GM21381 (cell line): Measurements from ENCODE around the gene GPR37L1.
A peak's percentile ranks its signal among the peaks of the same experiment; 100 is the strongest.

Experiments used
- ATAC-seq: cut with Tn5 transposase; IDR thresholded peaks from one replicate; pipeline ENCODE4 v1.9.1; 2021; ENCODE audit warnings: mild to moderate bottlenecking, moderate library complexity; ENCODE audit not compliant: unreplicated experiment

GPR37L1 gene

DNA sequence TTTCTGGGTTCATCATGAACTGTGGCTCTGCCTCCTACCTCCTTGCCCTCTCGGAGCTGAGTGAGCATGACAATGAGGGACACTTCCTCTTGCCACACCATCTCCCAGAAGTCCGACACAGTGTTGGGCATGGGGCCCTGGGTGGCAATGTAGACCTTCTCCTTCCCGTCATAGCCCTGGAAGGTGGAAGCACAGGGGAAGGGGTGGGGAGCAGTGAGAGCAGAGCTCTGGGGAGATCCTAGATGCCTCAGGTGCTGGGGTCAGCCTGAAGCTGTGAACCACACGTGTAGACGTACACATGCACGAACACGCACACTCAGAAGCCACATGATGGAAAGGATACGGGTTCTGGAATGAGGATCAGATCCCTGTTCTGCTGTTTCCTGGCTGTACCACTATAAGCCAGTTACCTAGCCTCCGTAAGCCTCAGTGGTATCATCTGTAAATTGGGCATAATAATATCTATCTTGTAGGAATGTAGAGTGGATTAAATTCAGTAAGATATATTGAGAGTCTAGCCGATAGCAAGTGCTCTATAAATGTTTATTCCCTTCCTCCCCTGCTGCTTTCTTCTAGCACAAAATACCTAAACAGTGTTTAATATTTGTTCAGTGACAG, 31.5 kb downstream of the GPR37L1 start:
- no peak for ATAC-seq

DNA sequence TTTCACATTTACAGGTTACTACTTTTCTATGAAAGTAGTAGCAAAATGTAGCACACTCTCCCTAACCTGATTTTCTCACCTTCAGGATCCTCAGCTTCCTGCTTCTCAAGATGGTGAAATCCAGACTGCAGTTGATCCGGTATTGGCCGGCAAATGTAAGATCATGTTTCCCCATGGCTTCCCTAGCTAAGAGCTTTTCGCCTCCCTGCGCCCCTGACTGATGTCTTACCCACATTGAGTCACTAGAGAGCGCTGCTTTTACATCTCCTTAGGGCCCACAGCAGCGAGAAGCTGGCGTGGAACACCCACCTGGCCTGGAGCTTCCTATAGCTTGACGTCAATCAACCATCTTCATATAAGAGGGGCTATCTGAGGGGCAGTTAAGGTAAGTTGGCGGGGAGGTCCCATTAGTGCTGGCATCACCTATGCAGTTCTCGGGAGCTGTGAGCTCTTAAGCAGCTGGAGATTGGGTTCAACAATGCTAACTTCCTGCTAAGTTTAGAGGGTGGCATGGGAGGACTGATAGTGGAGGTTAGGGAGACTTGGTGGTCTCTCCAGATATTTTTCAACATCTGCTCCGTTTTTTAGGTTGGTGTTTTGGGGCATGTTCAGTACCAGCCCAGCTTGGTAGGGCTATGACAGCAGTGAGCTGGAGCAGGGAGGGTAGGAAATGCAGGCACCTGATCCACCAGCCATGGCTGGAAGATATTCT, 32.2 kb downstream of the GPR37L1 start:
- no peak for ATAC-seq

DNA sequence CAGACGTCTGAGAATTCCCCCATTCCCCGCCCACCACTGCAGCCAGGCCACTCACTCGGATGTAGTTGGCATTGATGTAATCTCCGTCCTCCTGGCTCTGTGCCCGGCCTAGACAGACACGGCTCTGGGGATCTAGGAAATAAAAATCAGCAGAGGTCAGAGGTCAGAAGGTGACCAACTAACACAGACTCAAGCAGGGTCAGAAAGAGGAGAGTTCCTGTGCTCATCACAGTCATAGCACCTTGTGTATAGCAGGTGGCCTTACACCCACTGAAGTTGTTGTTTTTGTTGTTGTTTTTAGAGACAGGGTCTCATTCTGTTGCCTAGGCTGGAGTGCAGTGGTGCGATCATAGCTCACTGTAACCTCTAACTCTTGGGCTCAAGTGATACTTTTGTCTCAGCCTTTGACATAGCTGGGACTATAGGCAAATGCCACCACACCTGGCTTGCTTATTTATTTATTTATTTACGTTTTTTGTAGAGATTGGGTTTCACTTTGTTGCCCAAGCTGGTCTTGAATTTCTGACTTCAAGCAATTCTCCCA, 32.8 kb downstream of the GPR37L1 start:
- ATAC-seq = no peak

DNA sequence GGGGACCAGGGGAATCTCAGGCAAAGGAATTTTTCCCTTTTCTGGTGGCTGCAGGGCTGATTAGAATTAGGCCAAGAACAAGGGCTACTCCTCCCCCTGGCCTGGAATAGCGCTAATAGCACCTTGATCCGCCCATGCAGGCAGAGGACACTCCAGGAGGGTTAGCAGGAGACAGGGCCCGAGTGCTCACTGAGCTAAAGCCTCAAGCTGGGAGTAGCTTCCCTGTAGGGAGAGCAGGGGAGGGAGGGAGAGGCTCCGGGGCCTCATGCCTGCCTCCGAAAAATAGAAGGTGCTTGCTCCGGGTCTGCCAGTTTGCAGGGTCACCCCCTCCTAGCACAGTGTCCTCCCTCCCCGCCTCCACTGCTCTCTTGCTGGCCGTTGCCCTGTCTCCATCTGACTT, 33.9 kb downstream of the GPR37L1 start:
- ATAC-seq = no peak

DNA sequence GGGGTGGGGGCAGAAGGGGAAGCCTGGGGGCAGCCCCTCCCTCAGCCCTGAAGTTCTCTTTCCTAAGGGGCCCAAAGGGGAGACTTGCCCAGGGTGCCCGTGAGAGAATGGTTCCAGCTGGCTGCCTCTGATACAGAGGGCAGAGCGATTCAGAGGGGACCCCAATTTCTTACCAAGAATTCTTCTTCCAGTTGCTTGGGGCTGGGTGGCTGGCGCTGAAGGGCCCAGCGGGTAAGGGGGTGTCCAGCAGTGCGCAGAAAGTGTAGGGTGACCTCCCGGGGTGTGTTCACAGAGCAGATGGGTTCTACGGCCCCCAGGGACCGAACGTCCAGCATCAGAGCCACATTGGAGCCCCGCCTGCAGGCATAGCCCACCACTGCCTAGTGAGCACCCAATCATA, 35.2 kb downstream of the GPR37L1 start:
- no peak for ATAC-seq

DNA sequence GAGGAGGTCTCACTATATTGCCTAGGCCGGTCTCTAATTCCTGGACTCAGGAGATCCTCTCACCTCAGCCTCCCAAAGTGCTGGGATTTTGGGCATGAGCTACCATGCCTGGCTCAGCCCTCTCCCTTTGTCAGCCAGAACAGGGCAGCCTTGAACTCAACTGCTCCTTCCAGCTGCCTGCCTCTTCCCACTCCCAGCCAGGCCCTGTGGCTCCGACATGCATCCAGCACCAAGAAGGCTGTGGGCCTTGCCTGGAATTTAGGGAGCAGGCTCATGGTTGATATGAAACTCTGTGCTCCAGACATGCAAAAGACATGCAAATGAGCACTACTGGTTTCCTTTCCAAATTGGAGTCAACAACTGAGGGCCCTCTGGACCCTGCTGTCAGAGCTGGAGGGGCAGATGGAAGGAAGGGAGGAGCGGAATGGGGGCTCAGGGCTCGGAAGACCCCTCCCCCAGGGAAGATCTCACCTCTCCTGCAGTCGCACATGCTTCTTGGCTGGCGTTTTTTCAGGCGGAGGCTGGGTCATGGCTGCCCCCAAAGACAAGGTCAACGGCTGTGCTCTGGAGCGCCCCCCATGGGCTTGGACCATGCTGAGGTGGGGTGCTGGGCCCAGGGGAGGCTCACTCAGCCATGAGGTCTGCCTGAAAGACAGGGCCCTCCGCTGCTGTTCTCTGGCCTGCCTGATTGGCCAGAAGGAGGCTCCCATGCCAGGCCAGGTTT, 36.3 kb downstream of the GPR37L1 start:
- ATAC-seq = no peak

DNA sequence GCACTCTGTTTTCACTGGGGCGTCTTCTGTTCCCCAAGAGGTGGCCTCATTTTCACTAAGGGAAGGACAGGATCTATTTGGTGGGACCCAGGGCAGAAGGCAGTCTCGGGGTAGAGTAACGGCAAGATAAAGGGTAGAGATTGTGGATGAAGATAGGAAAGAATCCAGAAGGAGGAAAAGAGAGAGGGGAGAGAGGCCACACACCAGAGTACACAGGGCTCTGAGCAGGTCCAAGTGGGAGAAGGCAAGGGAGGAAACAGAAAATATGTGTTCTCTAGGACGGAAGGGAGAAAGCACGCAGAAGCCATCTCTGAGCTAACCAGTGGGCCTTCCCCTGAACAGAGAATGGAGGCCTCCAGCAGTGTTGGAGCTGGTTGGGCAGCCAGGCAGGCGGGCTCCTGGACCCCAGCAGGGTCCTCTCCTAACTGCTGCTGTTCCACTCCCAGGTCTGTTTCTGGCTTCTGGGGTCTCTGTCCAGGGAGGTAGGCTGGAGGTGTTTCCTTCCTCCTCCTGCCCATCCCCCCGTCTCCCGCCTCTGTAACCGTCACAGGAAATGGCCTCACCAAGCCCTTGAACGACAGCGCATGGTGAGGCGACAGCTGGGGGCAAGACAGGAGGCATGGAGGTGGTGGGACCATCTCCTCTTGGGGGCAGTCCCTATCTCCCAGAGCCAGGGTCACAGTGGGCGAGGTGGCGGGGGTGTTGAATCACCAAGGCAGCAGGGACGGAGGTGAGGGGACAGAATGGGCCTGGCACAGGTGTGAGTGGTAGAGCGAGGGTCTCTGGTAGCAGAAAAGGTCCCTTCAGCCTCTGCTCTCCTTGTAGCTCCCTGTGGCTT, 37.0 kb downstream of the GPR37L1 start:
- peak; percentile 26 for ATAC-seq

DNA sequence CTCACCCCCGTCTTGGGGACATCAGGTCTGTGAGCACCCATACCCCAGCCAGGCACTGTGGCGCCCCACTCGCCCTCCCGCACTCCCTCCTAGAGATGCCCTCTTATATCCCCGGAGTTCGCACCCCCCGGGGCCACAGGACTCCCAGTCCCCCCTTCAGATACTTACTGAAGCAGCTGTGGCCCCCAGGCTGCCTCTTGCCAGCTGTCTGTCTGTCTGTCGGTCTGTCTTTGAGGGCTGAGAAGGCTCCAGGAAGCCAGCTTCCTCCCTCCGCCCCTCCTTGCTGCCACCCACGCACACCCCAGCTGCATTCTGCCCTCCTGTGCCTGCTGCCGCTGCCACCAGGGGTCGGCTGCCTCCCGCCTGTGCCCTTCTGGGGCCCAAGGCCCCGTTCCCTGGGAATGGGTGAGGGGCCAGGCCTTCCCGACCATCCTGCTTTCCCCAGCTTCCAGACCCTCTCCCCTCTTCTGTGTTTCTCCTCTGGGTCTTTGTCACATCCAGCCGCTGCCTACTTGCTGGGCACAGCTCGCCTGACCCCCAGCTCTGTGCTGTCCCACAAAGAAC, 37.7 kb downstream of the GPR37L1 start, which contains the start of gene PTPN7:
Gene PTPN7, minus strand, starts transcription at position 226 of the 564 bp plus-strand sequence. CDS start 1,200 bp downstream, outside the sequence.
- ATAC-seq = peak; percentile 42

DNA sequence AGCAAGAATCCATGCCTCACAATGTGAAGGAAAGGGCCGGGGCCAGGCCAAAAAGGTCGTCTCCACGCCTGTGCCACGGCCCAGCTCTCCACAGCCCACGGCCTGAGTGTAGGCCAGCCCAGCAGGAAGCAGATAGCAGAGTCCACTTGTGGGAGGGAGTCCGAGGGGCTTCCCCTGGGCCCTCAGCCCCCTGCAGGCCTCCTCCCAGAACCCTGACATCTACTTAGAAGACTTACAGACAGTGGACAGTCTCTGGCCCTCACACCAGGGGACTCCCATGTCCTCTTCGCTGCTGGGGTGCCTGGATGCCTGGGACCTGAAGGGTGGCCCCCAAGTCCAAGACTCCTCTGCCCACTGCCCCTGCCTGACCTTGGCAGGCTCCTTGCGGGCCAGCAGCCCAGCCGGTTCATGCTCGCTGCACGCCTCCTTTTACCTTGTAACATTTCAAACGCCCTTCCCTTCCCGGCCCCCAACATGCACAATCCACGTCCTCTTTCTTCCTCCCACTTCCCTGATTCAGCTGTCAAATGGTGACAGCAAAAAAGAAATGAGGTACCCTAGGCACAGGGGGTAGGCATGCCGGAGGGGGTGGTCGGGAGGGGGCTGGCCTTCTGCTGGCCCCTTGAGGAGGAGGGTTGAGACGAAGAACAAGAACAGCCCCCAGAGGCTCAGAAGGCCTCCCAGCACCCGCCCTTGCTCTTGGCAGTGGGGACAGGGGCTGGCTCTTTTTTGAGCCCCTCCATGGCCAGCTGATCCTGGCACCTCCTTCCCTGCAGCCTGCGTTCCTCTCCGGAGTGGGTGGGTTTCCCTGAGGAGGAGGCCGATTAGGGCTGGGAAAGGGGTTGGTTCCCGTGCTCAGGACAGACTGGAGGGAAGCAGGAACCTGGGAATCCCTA, 38.7 kb downstream of the GPR37L1 start:
- ATAC-seq = no peak

DNA sequence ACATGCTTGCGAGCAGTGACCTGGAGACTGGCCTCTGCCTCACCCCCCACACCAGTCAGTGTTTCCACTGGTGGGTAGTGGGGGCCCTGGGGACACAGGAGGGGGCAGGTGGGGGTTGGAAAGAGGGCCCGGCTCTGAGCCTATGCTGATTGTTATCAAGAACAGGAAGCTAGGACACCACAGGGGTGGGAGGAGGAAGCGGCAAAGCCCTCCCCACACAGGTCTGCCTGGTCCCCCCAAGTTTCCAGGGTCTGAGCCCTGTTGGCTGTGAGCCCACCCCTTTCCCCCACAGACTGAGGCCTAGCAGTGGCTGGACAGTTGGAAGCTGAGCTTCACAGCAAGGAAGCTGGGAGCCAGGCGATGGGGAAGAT, 39.3 kb downstream of the GPR37L1 start:
- ATAC-seq = no peak

DNA sequence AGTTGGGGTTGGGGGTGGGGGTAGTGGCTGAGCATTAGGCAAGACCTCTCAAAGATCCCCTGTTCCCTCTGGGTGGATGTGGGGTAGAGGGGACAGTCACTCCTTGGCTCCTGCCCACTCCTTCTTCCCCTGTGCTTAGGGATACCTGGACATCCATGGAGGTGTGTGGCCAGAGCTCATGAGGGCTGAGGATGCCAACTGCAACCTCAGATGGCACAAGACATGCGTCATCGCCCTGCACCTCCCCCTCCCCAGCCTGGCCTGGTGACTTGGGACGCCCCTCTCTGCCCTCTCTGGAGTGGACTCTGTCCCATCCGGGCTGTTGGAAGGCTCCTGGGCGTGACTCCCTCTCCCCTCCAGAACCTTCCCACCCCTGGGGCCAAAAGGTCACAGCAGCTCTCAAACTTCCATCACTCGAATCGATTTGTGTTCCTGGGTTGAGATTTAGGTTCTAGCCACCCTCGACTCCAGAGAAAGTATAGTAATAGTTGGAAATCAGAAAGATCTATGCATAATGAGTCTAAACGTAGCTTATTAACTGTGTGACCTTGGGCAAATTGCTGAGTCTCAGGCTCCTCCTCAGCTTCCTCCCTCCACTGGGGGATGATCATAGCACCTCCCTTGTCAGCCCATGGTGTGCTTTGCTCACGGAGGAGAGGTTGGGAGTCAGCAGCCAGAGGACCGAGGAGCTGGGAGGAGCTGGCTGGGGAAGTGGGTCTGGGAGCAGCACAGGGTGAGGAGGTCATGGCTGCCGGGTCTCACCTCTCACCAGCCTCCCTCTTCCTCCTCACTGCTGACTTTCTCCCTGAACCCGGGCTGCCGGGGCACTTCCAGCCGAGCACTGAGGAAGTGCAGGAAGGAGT, 39.9 kb downstream of the GPR37L1 start:
- no peak for ATAC-seq

DNA sequence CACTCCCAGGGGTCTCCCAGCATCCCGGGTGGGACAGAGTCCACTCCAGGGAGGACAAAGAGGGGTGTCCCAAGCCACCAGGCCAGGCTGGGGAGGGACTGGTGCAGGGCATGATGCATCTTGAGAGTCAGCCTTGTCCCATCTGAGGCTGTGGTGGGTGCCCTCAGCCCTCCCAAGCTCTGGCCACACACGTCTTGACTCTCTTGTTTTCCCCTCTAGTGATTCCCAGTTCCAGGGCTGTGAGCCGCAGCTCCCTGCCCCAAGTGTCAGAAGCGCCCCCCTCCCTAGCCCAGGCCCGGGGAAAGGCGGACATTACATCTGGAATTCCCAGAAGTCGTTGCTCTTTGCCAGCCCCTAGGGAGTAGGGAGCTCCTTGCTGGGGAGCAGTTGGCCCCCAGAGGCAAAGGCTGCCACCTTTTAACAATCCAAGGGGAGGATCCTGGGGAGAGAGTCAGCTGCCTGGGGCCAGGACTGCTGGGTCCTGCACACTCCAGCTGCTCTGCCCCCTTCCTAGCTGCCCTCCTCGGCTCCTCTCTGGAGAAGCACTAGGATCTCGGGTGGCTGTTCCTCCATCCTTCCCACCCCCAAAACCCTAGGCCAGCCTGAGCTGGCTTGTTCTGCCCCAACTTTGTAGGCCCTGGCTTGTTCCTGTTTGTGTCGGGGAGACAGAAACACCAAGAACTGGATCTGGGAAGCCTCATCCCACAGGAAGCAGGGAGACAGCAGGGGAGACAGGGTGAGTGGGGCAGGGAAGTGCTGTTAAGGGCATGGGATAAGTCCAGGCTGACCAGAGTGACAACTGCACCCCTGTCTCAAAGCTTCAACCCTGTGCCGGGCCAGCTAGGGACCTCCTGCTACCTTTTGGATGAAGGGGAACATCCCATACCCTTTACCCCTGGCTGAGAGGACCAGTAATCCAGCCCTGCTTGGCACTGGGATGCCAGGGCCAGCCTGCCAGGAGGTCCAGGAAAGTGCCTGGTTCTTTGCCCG, 40.9 kb downstream of the GPR37L1 start:
- no peak for ATAC-seq

DNA sequence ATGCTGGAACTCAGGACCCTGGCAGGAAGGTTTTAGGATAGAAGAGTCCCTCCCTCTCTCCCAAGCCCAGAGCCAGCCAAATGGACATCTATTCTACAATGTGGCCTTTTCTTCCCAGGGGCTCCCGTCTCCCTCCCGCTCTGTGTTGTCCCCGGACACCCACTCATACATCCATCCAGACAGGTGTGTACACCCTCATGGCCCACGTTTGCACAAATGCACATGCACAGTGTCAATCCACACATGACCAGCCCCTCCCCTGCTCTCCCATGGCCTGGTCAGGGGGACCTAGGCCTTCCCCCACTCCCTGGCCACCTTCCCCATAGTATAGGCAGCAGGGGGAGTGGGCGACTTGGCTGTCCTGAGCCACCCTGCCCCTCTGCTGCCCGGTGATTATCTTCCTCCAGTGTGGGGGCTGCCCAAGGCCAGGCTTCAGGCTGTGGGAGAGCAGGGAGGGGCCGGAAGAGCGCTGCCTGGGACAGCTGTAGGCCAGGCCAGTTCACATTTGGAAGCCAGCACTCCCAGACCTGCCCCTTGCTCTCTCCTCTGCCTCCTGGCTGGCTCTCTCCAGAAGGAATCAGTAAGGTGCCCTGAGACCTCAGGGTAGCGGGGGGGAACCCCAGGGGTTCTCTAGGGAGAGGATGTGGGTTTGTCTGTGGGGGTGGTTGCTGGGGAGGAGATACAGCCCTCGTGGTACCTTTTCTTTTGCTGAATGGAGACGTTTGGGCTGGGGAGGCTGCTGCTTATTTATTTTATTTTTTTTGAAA, 41.7 kb downstream of the GPR37L1 start:
- peak; percentile 37 for ATAC-seq

DNA sequence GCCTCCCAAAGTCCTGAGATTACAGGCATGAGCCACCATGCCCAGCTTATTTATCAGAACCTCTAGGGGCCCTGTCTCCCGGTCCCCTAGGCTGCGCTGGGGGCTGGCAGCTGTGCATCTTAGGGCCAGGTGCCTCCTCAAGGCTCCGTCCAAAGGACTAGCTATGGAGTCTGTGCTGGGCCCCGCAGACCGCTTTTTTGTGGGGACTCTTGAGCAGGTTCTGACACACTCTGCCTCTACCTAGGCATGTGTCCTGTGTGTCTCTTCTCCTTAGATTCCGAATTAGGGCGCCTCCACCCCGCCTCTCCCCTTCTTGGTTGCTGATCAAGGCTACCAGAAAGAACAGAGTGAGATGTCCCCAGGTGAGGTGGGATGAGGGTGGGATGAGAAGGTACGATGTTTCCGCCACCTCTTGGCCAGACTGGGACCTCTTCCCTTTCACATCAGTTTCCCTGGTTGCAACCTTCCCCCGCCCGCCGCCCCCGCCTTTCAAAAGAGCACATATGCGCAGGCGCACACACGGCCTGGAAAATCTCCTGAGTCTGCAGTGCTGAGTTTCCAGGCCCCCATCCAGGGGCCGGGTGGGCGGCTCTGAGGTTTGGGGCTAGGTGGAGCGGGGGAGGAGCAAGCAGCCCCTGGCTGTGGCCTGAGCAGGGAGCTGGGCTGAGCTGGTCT, 42.7 kb downstream of the GPR37L1 start:
- no peak for ATAC-seq

DNA sequence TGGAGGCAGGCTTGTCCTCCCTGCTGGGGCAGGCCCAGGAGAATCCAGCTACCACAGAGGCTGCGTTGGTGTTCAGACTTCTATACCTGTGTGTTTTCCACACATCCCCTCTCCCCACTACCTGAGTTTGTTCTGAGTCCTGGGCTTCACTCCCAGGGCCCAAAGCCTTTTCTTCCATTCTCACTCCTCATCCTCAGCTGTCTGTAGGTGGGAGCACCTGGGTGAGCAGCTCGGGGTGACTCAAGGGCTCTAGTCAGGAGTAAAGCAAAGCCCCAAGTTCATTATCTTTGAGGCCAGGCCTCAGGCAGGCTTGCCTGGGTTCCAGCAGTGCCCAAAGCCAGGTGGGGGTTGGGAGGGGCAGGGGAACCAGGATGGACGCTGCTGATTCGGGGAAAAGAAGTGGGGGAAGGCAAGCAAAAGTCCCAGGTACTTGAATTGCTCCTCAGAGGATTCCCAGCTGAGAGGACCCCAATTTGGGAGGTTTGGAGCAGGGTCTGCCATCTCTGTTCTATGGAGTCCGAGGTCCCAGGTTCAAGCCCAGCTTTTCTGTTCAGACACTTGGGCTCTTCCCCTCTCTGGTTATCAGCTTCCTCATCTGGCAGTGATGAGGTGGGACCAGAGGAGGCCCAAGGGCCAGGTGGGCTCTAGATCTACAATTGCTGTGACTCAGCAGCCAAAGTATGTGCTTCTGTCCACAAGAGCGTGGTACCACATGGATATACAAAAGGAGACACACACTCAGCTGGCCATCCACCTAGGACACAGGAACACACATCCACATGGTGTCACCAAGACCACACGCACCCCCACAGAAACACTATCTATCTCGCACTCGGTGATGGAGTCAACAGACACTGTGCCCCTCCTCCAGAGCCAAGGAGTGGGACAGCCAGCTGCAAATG, 43.5 kb downstream of the GPR37L1 start:
- ATAC-seq = no peak
